HepG2 (cell line): Measurements from ENCODE around the gene ITPK1. TPM values are rescaled to one million over a fixed set of nuclear protein-coding genes. Genes with fewer than 3 reads are reported as not detected.

Source experiments
- ATAC-seq: fragments of 200-7000 bp; cut with Tn5 transposase; 3 replicates; pipeline ENCODE4 v1.9.1; 2020; ENCODE audit warnings: mild to moderate bottlenecking, moderate library complexity
- BruUV-seq: library from RNA; stranded (reverse); fragments of 400-500 nt; replicated peaks from 2 replicates; lab custom pipeline; 2021; lab: Mats Ljungman, UMichigan
- CTCF ChIA-PET: fragments of 300-600 bp; formaldehyde crosslinking; extraction: SDS; loops from one replicate; lab custom pipeline; 2021; ENCODE audit warnings: low total read pairs, inconsistent platforms, low intra/inter-chr PET ratio; lab: Yijun Ruan, JAX
- POLR2A ChIA-PET: fragments of 350-600 bp; sonication (Branson Sonifier 250); formaldehyde crosslinking; loops from one replicate; lab custom pipeline; 2020; ENCODE audit warnings: antibody characterized with exemption, inconsistent platforms; lab: Yijun Ruan, JAX
- DNase-seq: peaks from one replicate; pipeline ENCODE4 v3.0.0-alpha.2; 2015; ENCODE audit warnings: low spot score
- FAIRE-seq: peaks from 3 replicates; lab custom pipeline; 2011; peaks lifted over from hg19 to GRCh38; lab: Jason Lieb, UNC
- H2AFZ ChIP-seq: one replicate; pipeline ENCODE4 v1.6.1; 2011; ENCODE audit warnings: low read length, inconsistent platforms
- H3K27ac ChIP-seq: fragments of 300-600 bp; 3 replicates; pipeline ENCODE4 v1.8.0; 2011; ENCODE audit warnings: mixed run types, mild to moderate bottlenecking, mixed read lengths, low read length, inconsistent platforms; ENCODE audit not compliant: insufficient read depth; ENCODE audit errors: extremely low read length
- H3K27me3 ChIP-seq, 2 experiments: fragments of 200-600 bp in 1 of 2; 2 replicates in 1 of 2; 3 replicates in 1 of 2; pipeline versions ENCODE4 v1.6.0 to v1.8.0; 2011; ENCODE audit warnings: low read length in 2 of 2, mild to moderate bottlenecking in 2 of 2, moderate library complexity in 2 of 2, inconsistent platforms in 1 of 2; ENCODE audit not compliant: insufficient read depth in 2 of 2, control insufficient read depth in 1 of 2
- H3K36me3 ChIP-seq, 2 experiments: fragments of 200-600 bp in 1 of 2; replicated peaks in 1 of 2; 2 replicates in 1 of 2; 3 replicates in 1 of 2; pipeline versions ENCODE4 v1.5.1 to v1.8.0; 2011; ENCODE audit warnings: low read length in 2 of 2, inconsistent platforms in 1 of 2; ENCODE audit not compliant: insufficient read depth in 2 of 2, control insufficient read depth in 1 of 2
- H3K4me1 ChIP-seq: 2 replicates; pipeline ENCODE4 v1.5.1; 2012; ENCODE audit warnings: low read length, inconsistent platforms; ENCODE audit not compliant: insufficient read depth
- H3K4me2 ChIP-seq: 2 replicates; pipeline ENCODE4 v1.6.0; 2011; ENCODE audit warnings: low read depth, low read length, inconsistent platforms
- H3K4me3 ChIP-seq, 3 experiments: fragments of 200-600 bp in 1 of 3; sonication (generic), shearing (Covaris generic) in 1 of 3; replicated peaks in 1 of 3; 2 replicates each; pipeline ENCODE4 v1.5.1; 2011 to 2016; ENCODE audit warnings: low read length in 3 of 3, inconsistent platforms in 2 of 3, low read depth in 2 of 3, mild to moderate bottlenecking in 2 of 3, control low read depth in 1 of 3, mixed read lengths in 1 of 3; ENCODE audit not compliant: insufficient read depth in 1 of 3
- H3K79me2 ChIP-seq: one replicate; pipeline ENCODE4 v1.6.1; 2011; ENCODE audit warnings: low read length, inconsistent platforms; ENCODE audit not compliant: insufficient read depth
- H3K9ac ChIP-seq: 2 replicates; pipeline ENCODE4 v1.6.0; 2011; ENCODE audit warnings: mild to moderate bottlenecking, low read depth, low read length, inconsistent platforms; ENCODE audit not compliant: insufficient read depth
- H3K9me3 ChIP-seq: 2 replicates; pipeline ENCODE4 v1.5.1; 2012; ENCODE audit warnings: mild to moderate bottlenecking, low read length
- H4K20me1 ChIP-seq: 2 replicates; pipeline ENCODE4 v1.6.0; 2011; ENCODE audit warnings: inconsistent platforms, mild to moderate bottlenecking, low read length, moderate library complexity; ENCODE audit not compliant: insufficient read depth
- ARNT2 ChIP-seq: sonication (generic); formaldehyde crosslinking; IDR thresholded peaks from 2 replicates; pipeline ENCODE4 v1.8.0; 2022; ENCODE audit warnings: mild to moderate bottlenecking, low read depth, missing genetic modification reagents, moderate library complexity
- TAF1 ChIP-seq: sonication (generic); formaldehyde crosslinking; IDR thresholded peaks from 2 replicates; pipeline ENCODE4 v1.4.0; 2020; ENCODE audit warnings: missing genetic modification reagents
- THAP11 ChIP-seq: IDR thresholded peaks from 2 replicates; pipeline ENCODE4 v1.6.1; 2016; ENCODE audit warnings: missing biosample characterization, missing genetic modification reagents
- UBTF ChIP-seq: sonication (generic); formaldehyde crosslinking; IDR thresholded peaks from 2 replicates; pipeline ENCODE4 v1.4.0; 2020; ENCODE audit warnings: mild to moderate bottlenecking, missing genetic modification reagents
- ZBTB14 ChIP-seq: sonication (generic); formaldehyde crosslinking; IDR thresholded peaks from 2 replicates; pipeline ENCODE4 v1.4.0; 2020; ENCODE audit warnings: missing genetic modification reagents
- ZFX ChIP-seq: sonication (generic); formaldehyde crosslinking; IDR thresholded peaks from 2 replicates; pipeline ENCODE4 v1.4.0; 2020; ENCODE audit warnings: mild to moderate bottlenecking, low read depth, missing genetic modification reagents, moderate library complexity
- ZNF160 ChIP-seq: sonication (generic); formaldehyde crosslinking; IDR thresholded peaks from 2 replicates; pipeline ENCODE4 v1.8.0; 2022; ENCODE audit warnings: mild to moderate bottlenecking, inconsistent platforms, missing genetic modification reagents
- ZNF230 ChIP-seq: sonication (generic); formaldehyde crosslinking; IDR thresholded peaks from 2 replicates; pipeline ENCODE4 v1.4.0; 2020; ENCODE audit warnings: mild to moderate bottlenecking, missing genetic modification reagents
- WGBS: methylation state at CpG from one replicate; pipeline ENCODE4 v1.1.6; 2017; ENCODE audit warnings: low lambda C conversion rate; 5-methylcytosine and 5-hydroxymethylcytosine counted together
- in situ Hi-C: cut with HindIII; loops from 2 replicates; pipeline ENCODE4 v1.10.0; 2017; ENCODE audit warnings: low pct_unique_long_range_greater_than_20kb; ENCODE audit not compliant: extremely low pct_ligation_motif_present
- intact Hi-C: fragments of 100-400 bp; cut with micrococcal nuclease; formaldehyde crosslinking; loops from one replicate; pipeline ENCODE4 v1.10.0; 2022; ENCODE audit not compliant: unreplicated experiment
- polyA plus RNA-seq, 8 experiments: library from polyadenylated mRNA; depleted of rRNA in 3 of 8; stranded (reverse) in 7 of 8; unstranded in 1 of 8; fragments of >200 nt; fragmentation: Illumina TruSeq in 4 of 8; extraction: Trizol in 4 of 8; gene quantifications; 2 replicates each; pipeline versions ENCODE4 v1.2.1 to v1.2.3, GENCODE V29; 2011 to 2016; ENCODE audit warnings: low read depth in 4 of 8, missing spikeins in 1 of 8, mixed read lengths in 1 of 8; ENCODE audit not compliant: insufficient read depth in 1 of 8
- total RNA-seq, 5 experiments: library from RNA; depleted of rRNA; stranded (reverse); fragments of >200 nt; fragmentation: Illumina TruSeq; extraction: Trizol; gene quantifications; 2 replicates each; pipeline ENCODE4 v1.2.3, GENCODE V29; 2016; ENCODE audit warnings: low read depth in 1 of 5
- TF ChIP-seq, protein P1 (sequence below): IDR thresholded peaks from 2 replicates; pipeline ENCODE4 v1.6.1; 2016; ENCODE audit warnings: mild to moderate bottlenecking
- TF ChIP-seq, protein P2 (sequence below): sonication (generic); formaldehyde crosslinking; IDR thresholded peaks from 2 replicates; pipeline ENCODE4 v1.9.0; 2021; ENCODE audit warnings: missing genetic modification reagents, mild to moderate bottlenecking, borderline replicate concordance
- TF ChIP-seq, protein P3 (sequence below): sonication (generic); formaldehyde crosslinking; IDR thresholded peaks from 2 replicates; pipeline ENCODE4 v1.5.0; 2020; ENCODE audit warnings: missing genetic modification reagents, mild to moderate bottlenecking, borderline replicate concordance

ITPK1 gene
- total and polyA plus RNA-seq, 2 of the 13 experiments (the other 11 are each of a cell fraction or from before 2014, with no cell fraction given), result 20.5 to 47.5 TPM

- no peaks in the 10 kb centered on the region; a peak in 1 of 5 replicates for H3K27me3 ChIP-seq
- H2AFZ ChIP-seq, result no peak overlapping the region
- POLR2A ChIA-PET, result interaction anchor here (0.8 to 1.2 kb wide), 5 partner anchors 10 to 79 kb away, joined by 3 read pairs; partner anchors contain the start of genes LYSET and MOAP1
- peak overlapping the region; percentile 98 for H3K4me2 ChIP-seq
- intact Hi-C loops, result loop anchor here (10.0 kb wide), 2 partner anchors 60 to 80 kb away; no protein-coding TSS in a partner anchor
- CTCF ChIA-PET, result interaction anchor here (0.9 to 2.2 kb wide), 5 partner anchors 18 to 163 kb away, joined by 3 to 10 read pairs (median 5); partner anchors contain the start of gene MOAP1
- ATAC-seq, result peak; percentile 85
- H3K79me2 ChIP-seq, result peaks cover 7% of the 10 kb centered on the region
- H3K9ac ChIP-seq, result peak overlapping the region; percentile 71
- in situ Hi-C loops, result loop anchor here (10.0 kb wide), 1 partner anchor 160 kb away; no protein-coding TSS in a partner anchor
- H3K4me3 ChIP-seq, result peak overlapping the region; percentile 81 to 92 (median 87)
- H3K9me3 ChIP-seq, result no peaks in the 10 kb centered on the region
- H4K20me1 ChIP-seq, result no peaks in the 10 kb centered on the region
- H3K27ac ChIP-seq, result peak overlapping the region; percentile 66
- H3K4me1 ChIP-seq, result peaks cover 38% of the 10 kb centered on the region
- FAIRE-seq, result no peak
- no peaks in the 10 kb centered on the region for H3K36me3 ChIP-seq
- no TSS peak for BruUV-seq
- peak; percentile 63 for DNase-seq
- 0% methylated on average over 4 of the region's 99 CpGs for WGBS
- TF ChIP-seq ZNF230 (CRISPR knock-in tag) (no peak), ZNF160 (CRISPR knock-in tag) (0 out of 2 replicates have a peak, but pooled peaks have one; percentile 28), ARNT2 (CRISPR knock-in tag) (0 out of 2 replicates have a peak, but pooled peaks have one; percentile 29), TAF1 (CRISPR knock-in tag) (peak; percentile 45; the same call in 1 of the 2 replicates), THAP11 (CRISPR knock-in tag) (no peak), ZBTB14 (CRISPR knock-in tag) (peak; percentile 87), ZFX (peak; percentile 19), UBTF (CRISPR knock-in tag) (peak; percentile 33; the same call in 1 of the 2 replicates)
- TF ChIP-seq, protein P1, sequence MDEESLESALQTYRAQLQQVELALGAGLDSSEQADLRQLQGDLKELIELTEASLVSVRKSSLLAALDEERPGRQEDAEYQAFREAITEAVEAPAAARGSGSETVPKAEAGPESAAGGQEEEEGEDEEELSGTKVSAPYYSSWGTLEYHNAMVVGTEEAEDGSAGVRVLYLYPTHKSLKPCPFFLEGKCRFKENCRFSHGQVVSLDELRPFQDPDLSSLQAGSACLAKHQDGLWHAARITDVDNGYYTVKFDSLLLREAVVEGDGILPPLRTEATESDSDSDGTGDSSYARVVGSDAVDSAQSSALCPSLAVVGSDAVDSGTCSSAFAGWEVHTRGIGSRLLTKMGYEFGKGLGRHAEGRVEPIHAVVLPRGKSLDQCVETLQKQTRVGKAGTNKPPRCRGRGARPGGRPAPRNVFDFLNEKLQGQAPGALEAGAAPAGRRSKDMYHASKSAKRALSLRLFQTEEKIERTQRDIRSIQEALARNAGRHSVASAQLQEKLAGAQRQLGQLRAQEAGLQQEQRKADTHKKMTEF (CRISPR knock-in tag), result 0 out of 2 replicates have a peak, but pooled peaks have one; percentile 22
- TF ChIP-seq, protein P2, sequence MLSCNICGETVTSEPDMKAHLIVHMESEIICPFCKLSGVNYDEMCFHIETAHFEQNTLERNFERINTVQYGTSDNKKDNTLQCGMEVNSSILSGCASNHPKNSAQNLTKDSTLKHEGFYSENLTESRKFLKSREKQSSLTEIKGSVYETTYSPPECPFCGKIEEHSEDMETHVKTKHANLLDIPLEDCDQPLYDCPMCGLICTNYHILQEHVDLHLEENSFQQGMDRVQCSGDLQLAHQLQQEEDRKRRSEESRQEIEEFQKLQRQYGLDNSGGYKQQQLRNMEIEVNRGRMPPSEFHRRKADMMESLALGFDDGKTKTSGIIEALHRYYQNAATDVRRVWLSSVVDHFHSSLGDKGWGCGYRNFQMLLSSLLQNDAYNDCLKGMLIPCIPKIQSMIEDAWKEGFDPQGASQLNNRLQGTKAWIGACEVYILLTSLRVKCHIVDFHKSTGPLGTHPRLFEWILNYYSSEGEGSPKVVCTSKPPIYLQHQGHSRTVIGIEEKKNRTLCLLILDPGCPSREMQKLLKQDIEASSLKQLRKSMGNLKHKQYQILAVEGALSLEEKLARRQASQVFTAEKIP (CRISPR knock-in tag), result no peak
- TF ChIP-seq, protein P3, sequence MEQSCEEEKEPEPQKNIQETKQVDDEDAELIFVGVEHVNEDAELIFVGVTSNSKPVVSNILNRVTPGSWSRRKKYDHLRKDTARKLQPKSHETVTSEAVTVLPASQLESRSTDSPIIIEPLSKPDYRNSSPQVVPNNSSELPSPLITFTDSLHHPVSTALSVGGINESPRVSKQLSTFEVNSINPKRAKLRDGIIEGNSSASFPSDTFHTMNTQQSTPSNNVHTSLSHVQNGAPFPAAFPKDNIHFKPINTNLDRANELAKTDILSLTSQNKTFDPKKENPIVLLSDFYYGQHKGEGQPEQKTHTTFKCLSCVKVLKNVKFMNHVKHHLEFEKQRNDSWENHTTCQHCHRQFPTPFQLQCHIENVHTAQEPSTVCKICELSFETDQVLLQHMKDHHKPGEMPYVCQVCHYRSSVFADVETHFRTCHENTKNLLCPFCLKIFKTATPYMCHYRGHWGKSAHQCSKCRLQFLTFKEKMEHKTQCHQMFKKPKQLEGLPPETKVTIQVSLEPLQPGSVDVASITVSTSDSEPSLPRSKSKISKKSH (CRISPR knock-in tag), result no peak
Observed at GRCh38 chr14:93115069-93115820, 480 bp downstream of the ITPK1 start.
